ENCODE results near the gene KIF20B. TPM values are rescaled to one million over a fixed set of nuclear protein-coding genes. Genes with fewer than 3 reads are reported as not detected.

Gene KIF20B
- total RNA-seq, 1 experiment from 2014 or later = 59.1 TPM

DNA sequence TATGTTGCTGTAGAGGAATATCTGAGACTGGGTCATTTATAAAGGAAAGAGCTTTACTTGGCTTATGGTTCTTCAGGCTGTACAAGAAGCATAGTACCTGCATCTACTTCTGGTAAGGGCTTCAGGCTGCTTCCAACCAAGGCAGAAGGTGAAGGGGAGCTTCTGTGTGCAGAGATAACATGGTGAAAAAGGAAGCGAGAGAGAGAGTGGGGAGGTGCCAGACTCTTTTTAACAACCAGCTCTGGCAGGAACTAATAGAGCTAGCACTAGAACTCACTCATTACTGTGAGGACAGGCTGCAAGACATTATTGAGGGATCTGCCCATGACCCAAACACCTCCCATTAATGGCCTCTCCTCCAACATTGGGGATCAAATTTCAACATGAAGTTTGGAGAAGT, 94.5 kb downstream of the KIF20B start:
- Histone ChIP-seq H3K4ac (ENCODE audit: low read depth, low read length) (no peak overlapping the region), H3K56ac (ENCODE audit: insufficient read length, low read depth, low read length) (no peak overlapping the region), H3K27me3 (ENCODE audit: insufficient read depth, low read length) (no peaks in the 10 kb centered on the region), H3K4me2 (ENCODE audit: insufficient read depth, insufficient read length, low read length) (no peak overlapping the region), H2BK12ac (ENCODE audit: insufficient read length, low read depth, low read length) (no peak overlapping the region), H4K8ac (replicated peaks; ENCODE audit: insufficient read length, low read depth, low read length) (no peak overlapping the region), H2BK20ac (ENCODE audit: low read depth, low read length, poor library complexity, severe bottlenecking) (no peak overlapping the region), H4K5ac (ENCODE audit: insufficient read length, low read depth, low read length) (no peak overlapping the region), H2BK120ac (ENCODE audit: low read depth, low read length, poor library complexity, severe bottlenecking) (no peak overlapping the region), H2AK5ac (ENCODE audit: insufficient read length, low read length) (no peak overlapping the region), H3K79me2 (ENCODE audit: insufficient read depth, low read length) (no peaks in the 10 kb centered on the region), H3K79me1 (ENCODE audit: insufficient read depth, low read depth, low read length, poor library complexity, severe bottlenecking) (no peaks in the 10 kb centered on the region), H3K9me3 (ENCODE audit: control insufficient read depth, low read depth, low read length) (no peaks in the 10 kb centered on the region), H2AFZ (ENCODE audit: low read length) (no peak overlapping the region), H3K14ac (ENCODE audit: insufficient read depth, low read length) (no peak overlapping the region), H3K9ac (ENCODE audit: extremely low read depth, insufficient read length, low read length) (no peak overlapping the region), H4K20me1 (ENCODE audit: control insufficient read depth, insufficient read depth, insufficient read length) (no peaks in the 10 kb centered on the region), H3K23me2 (ENCODE audit: insufficient read length, low read depth, low read length, poor library complexity, severe bottlenecking) (no peaks in the 10 kb centered on the region), H3K4me1 (ENCODE audit: insufficient read depth, low read length) (peaks cover 4% of the 10 kb centered on the region; the same call in 1 of the 2 replicates), H3K27ac (ENCODE audit: insufficient read length, low read depth, low read length) (no peak overlapping the region), H3T11ph (ENCODE audit: low read length) (no peak overlapping the region), H2BK15ac (ENCODE audit: low read depth, low read length) (no peak overlapping the region), H3K18ac (ENCODE audit: insufficient read length, low read depth, low read length) (no peak overlapping the region), H3K23ac (ENCODE audit: insufficient read length, low read depth, low read length) (no peak overlapping the region), H4K91ac (ENCODE audit: insufficient read length, low read depth, low read length) (no peak overlapping the region), H2BK5ac (ENCODE audit: insufficient read length, low read length) (no peak overlapping the region)
- TF ChIP-seq CTCF (conservative IDR thresholded peaks at IDR 0.05) = no peak
- DNase-seq = no peak
- H3K4me3 Mint-ChIP-seq = no peak overlapping the region
- H3K4me1 Mint-ChIP-seq = peaks cover 17 to 25% of the 10 kb centered on the region in 2 experiments
- H3K27me3 Mint-ChIP-seq (ENCODE audit: low read depth) = no peaks in the 10 kb centered on the region
- H3K9me3 Mint-ChIP-seq = no peaks in the 10 kb centered on the region
- H3K27ac Mint-ChIP-seq = no peak overlapping the region
- whole genome bisulfite sequencing (ENCODE audit: extremely low coverage, insufficient read length, low lambda C conversion rate) = no CpG with 5 or more reads among the region's 1 CpG
- H3K36me3 Mint-ChIP-seq (ENCODE audit: insufficient read depth in 1 of 3, low read depth in 3 of 3) = no peaks in the 10 kb centered on the region
